IPS DF 4.7 (cell line): Measurements from ENCODE around the gene CHD2.
"Not testable (repeated sequence)": the region's sequence is repeated elsewhere in the genome, so short reads cannot be mapped to it uniquely, and the experiment has no call there.

Experiments
- DNase-seq: peaks from one replicate; pipeline ENCODE4 v3.0.0-alpha.2; 2013; ENCODE audit warnings: low spot score; ENCODE audit errors: extremely low read depth

CHD2 gene

GRCh38 chr15:92906020-92906419 is 5.9 kb downstream of the CHD2 start:
- DNase-seq: no peak

- DNase-seq: no peak
Measured at GRCh38 chr15:92906563-92907081, 6.5 kb downstream of the CHD2 start.

DNA sequence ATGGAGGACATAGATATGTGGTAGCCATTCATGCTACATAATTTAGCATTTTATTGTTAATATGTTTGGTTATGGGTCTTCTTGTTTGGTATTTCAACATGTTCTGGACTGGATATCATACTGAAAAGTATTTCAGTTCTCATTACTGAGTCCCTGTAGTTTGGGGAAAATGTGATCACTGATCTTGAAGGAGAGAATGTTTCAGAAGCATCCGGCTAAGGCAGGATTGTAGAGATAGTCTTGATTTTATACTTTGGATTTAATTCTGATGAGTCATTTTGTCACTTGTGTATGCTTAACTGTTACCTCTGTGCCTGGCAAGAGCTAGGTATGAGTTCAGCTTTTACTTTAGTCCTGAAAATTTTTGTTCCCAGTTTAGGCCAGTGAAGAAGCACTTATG is 7.1 kb downstream of the CHD2 start:
- no peak for DNase-seq

GRCh38 chr15:92907896-92908712 is 8.0 kb downstream of the CHD2 start:
- no peak for DNase-seq

DNA sequence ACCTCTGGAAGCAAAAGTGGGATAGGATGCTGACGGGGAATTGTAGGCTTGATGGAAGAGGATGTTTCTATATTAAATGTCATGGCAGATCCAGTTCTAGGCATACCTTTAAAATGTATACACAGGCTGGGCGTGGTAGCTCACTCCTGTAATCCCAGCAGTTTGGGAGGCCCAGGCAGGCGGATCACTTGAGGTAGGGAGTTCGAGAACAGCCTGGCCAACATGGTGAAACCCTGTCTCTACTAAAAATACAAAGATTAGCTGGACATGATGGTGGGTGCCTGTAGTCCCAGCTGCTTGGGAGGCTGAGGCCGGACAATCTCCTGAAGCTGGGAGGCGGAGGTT is 8.6 kb downstream of the CHD2 start:
- no peak for DNase-seq

GRCh38 chr15:92909136-92909781 is 9.1 kb downstream of the CHD2 start:
- DNase-seq: no peak

GRCh38 chr15:92910451-92910850 is 10.3 kb downstream of the CHD2 start:
- DNase-seq: no peak

DNA sequence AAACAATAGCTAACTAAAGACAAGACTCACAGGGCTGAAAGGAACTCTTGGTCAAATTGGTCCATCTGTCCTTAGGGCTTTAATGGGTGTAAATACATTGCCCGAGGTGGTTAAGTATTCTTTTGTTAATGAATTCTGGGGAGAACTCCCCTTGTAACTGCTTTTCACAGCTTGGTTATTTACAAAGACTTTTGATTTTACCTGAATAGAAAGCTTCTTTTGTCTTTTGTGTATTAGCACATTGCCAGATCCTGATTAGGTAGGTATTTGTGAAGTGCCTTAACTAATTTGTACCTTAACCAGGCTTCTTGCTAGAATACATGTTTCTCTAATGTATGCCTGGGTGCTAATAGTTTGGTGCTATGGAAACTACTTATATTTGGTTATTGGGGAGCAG is 14.0 kb downstream of the CHD2 start:
- no peak for DNase-seq

- DNase-seq: no peak
Measured at GRCh38 chr15:92914768-92915221, 14.7 kb downstream of the CHD2 start.

GRCh38 chr15:92915766-92916435 is 15.8 kb downstream of the CHD2 start:
- DNase-seq: no peak

DNA sequence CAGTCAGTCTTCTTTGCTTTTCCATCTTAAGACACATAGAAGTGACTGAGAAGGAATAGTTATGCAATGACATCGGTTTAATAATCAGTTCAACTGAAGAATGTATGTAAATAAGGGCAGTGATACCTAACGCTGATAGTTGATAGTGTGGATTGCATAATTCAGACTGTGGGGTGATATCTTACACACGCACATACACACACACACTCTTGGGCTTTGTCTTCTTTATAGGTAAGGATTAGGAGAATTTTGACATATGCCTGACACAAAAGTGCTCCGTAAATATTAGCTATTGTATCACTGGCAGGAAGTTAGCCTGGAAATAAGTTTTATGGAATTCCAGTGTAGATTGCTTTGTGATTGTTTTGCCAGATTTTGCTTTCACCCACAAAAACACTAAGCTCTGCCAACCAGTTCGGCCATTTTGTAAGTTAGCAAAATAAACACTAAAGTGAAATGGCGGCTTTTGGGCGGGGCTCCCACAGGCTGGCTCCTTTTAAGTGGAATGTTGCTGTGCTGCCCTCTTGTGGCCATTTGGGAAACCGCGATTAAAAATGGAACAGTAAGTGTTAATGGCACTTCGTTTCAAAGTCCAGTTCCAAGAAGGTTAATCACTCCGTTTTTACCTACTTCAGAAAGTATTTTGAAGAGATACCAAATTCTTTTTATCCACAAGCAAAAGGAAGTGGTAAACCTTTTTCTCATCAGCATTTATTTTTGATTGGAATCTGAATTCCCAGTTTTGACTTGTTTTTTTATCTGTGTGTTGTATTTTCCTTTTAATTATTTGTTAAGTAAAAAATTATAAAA is 17.7 kb downstream of the CHD2 start:
- DNase-seq: peak; percentile 79

DNA sequence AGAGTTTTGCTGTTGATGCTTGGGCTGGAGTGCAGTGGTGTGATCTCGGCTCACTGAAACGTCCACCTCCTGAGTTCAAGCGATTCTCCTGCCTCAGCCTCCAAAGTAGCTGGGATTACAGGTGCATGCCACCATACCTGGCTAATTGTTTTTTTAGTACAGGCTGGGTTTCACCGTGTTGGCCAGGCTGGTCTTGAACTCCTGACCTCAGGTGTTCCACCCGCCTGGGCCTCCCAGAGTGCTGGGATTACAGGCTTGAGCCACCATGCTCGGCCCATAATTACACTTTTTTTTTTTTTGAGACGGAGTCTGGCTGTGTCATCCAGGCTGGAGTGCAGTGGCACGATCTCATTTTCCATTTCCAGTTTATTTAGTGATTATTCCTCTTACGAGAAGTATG is 18.8 kb downstream of the CHD2 start:
- DNase-seq: not testable (repeated sequence)

DNA sequence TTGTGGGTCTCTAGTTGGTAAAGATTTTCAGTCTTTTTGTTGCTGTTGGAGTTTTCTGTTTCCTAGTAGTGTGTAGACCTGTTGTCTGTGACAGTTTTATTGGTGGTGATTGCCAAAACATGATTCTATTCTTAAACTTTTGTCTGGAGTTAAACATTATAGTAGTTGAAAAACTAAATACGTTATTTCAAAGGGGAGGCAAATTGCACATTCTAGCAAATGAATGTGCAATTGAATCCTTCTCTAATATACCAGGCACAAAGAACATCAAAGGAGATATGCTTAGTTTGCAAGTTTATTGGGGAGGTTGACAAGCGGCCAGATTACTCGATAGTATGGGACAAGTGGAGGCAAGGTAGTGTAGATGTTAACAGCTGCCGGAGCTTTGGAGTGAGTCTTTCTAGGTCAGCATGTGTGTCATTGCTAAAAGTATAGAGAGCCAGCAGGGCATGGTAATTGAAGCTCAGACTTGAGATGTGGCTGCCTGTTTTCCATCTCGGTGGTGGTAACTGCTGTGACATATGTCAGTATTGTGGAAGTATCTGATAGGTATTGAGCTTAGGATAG is 20.6 kb downstream of the CHD2 start:
- no peak for DNase-seq

DNA sequence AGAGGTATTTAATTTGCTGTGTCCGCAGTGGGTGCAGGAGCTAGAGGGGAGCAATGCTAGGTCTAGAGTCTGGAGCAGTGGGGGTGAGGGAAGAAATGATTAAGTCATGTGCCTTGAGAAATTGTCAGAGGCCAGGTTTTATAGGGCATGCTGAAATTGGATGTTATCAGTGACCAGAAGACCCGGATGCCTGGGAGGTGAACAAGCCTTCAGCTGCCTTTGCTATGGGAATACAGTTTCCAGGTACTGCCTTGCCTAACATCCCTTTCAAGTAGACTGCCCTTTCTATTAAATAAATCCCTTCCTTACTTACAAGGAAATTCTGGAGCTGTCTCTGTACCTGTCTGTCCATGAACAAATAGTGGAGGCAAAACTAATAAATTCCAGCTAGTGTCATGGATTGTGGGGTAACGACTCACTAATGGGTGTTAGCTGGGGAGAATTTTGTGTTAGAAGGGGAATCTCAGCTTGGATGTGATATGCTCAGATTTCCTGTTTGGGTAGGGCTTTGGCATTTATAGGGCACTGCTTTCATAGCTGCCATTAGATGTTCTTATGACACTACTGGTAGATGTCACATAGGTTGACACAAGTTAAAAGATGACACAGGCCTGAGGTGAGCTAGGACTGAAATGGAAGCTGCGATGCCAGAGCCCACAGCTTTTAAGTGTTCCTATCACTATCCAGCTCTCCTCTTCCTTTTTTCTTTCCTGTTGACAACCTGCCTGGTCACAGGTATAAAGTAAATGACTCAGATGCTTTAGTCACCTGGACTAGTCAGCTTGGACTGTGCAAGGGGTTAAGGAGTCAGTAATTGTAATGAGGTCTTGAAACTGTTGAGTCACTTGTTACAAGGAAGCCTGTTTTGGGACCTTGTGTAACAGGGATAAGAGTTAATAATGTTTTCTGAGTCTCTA is 21.3 kb downstream of the CHD2 start:
- DNase-seq: no peak

DNA sequence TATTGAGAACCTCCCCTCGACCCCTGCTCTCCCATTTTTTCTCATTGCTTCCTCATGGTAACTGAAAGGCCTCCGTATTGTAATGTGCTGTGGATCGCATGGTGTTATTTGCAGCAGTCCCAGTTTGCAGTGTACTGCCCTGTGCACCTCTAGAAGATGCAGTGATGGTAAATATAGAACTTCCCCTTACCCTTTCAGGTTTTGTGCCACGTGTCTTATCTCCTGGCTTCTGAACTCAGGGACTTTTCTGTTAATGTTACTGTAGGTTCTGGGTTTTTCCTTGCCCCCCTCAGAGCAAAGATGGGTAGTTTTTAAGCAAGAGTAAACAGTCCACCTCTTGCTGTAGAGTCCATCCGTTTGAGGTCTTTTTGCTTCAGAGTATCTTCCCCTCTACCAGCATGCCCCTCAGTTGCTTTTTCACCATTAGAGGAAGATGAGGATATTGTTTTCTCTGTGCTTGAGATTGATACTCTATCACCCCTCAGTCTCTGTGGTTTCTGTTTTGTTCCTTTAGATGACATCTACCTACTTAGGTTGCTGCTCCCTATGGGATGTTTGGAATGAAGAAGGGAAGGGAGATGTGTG is 22.4 kb downstream of the CHD2 start:
- DNase-seq: no peak

GRCh38 chr15:92924216-92924615 is 24.1 kb downstream of the CHD2 start:
- DNase-seq: no peak

- no peak for DNase-seq
Measured at GRCh38 chr15:92925454-92925853, 25.3 kb downstream of the CHD2 start.

- DNase-seq: no peak
Measured at GRCh38 chr15:92928225-92928750, 28.2 kb downstream of the CHD2 start.

DNA sequence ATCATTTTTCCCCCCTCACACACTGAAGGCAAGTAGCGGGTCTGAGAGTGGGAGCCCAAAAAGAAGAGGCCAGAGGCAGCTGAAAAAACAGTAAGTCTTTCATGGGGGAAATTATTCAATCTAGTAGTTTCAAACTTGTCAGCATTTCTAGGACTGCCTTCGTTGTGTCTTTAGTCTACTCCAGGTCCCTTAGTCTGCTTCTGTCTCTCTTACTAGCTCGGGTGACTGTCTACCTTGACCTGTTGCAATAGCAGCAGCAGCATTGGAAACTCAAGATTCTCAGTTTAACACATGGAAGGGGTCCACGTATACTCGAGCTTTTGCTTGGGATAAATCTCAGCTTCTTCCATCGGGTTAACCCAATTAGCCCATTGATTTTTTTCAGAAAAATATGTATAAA is 28.9 kb downstream of the CHD2 start:
- DNase-seq: no peak
